ENCODE data around the gene DACT1. TPM values are rescaled to one million over a fixed set of nuclear protein-coding genes. Genes with fewer than 3 reads are reported as not detected.

The DACT1 gene
- total RNA-seq, 6 experiments from 2014 or later: 3.9 to 4.9 (median 4.5) TPM

GRCh38 chr14:58631732-58632131 lies 6.0 kb upstream of the DACT1 start:
- Mint-ChIP-seq H3K4me1 (ENCODE audit: low read depth) (peaks cover 36% of the 10 kb centered on the region), H3K27me3 (ENCODE audit: insufficient read depth) (peaks cover 6% of the 10 kb centered on the region; the same call in 1 of the 2 replicates), H3K36me3 (ENCODE audit: low read depth) (no peaks in the 10 kb centered on the region), H3K27ac (no peak overlapping the region), H3K4me3 (no peak overlapping the region), H3K9me3 (no peaks in the 10 kb centered on the region)
- no peak for DNase-seq
- no peak for TF ChIP-seq CTCF (IDR thresholded peaks at IDR 0.05)

DNA sequence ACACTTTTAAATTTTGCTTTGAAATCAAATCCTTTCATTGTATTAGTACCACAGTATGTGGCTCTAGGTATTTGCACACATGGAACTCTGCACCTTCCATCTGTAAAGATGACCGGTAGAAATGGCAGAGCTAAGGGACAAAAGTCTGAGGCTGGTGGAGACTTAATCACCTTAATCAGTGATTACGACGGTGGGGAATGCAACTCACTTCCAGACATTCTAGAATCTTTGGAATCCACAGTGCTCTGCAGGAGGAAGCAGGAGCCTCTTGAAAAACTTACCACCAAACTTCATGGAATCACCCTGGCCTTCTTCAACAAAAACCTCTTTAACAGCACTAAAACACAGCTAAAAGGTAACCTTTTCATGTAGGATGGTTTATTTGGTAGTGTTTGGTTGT lies 3.9 kb upstream of the DACT1 start:
- H3K9me3 Mint-ChIP-seq: no peaks in the 10 kb centered on the region
- DNase-seq: peak; percentile 17
- peaks cover 6% of the 10 kb centered on the region; the same call in 1 of the 2 replicates for H3K27me3 Mint-ChIP-seq (ENCODE audit: insufficient read depth)

GRCh38 chr14:58634406-58635090 lies 3.2 kb upstream of the DACT1 start:
- H3K9me3 Mint-ChIP-seq: no peaks in the 10 kb centered on the region
- no peaks in the 10 kb centered on the region for H3K36me3 Mint-ChIP-seq (ENCODE audit: low read depth)
- H3K27ac Mint-ChIP-seq: no peak overlapping the region
- H3K4me1 Mint-ChIP-seq (ENCODE audit: low read depth): peaks cover 33% of the 10 kb centered on the region
- no peak for DNase-seq
- H3K27me3 Mint-ChIP-seq (ENCODE audit: insufficient read depth): peaks cover 5% of the 10 kb centered on the region; the same call in 1 of the 2 replicates
- no peak for TF ChIP-seq CTCF (IDR thresholded peaks at IDR 0.05)
- no peak overlapping the region for H3K4me3 Mint-ChIP-seq

More for the DNA sequence above, 3.9 kb upstream of the DACT1 start:
- no peak for TF ChIP-seq CTCF (IDR thresholded peaks at IDR 0.05)
- Mint-ChIP-seq H3K36me3 (ENCODE audit: low read depth) (no peaks in the 10 kb centered on the region), H3K4me3 (no peak overlapping the region), H3K4me1 (ENCODE audit: low read depth) (peaks cover 26% of the 10 kb centered on the region), H3K27ac (no peak overlapping the region)

- H3K4me1 Mint-ChIP-seq (ENCODE audit: low read depth): peaks cover 40% of the 10 kb centered on the region
- no peak overlapping the region for H3K4me3 Mint-ChIP-seq
- H3K36me3 Mint-ChIP-seq (ENCODE audit: low read depth): no peaks in the 10 kb centered on the region
- peaks cover 5% of the 10 kb centered on the region; the same call in 1 of the 2 replicates for H3K27me3 Mint-ChIP-seq (ENCODE audit: insufficient read depth)
- no peak for DNase-seq
- TF ChIP-seq CTCF (IDR thresholded peaks at IDR 0.05): no peak
- no peaks in the 10 kb centered on the region for H3K9me3 Mint-ChIP-seq
- no peak overlapping the region for H3K27ac Mint-ChIP-seq
Measured at GRCh38 chr14:58635091-58635830, 2.5 kb upstream of the DACT1 start.

DNA sequence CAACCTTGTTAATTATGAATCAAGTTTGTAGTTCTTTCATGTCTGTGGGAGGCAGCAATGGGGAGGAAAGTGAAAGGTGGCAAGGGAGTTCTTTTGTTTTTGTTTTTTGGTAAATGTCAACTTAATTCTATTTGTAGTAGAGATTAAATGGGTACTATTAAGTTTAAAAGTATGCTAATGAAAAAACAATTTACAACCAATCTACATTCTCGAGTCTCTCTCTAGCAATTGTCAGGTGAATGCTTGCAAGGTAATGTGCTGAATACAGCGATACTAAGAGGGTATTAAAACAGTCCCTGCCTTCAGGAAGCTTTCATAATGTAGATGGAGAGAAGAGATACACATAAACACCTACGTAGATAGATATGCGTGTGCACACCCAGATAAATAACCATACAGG lies 1.6 kb upstream of the DACT1 start:
- H3K9me3 Mint-ChIP-seq: no peaks in the 10 kb centered on the region
- peaks cover 5% of the 10 kb centered on the region; the same call in 1 of the 2 replicates for H3K27me3 Mint-ChIP-seq (ENCODE audit: insufficient read depth)
- no peak for DNase-seq
- no peak for TF ChIP-seq CTCF (IDR thresholded peaks at IDR 0.05)
- no peaks in the 10 kb centered on the region for H3K36me3 Mint-ChIP-seq (ENCODE audit: low read depth)
- H3K4me3 Mint-ChIP-seq: no peak overlapping the region
- H3K4me1 Mint-ChIP-seq (ENCODE audit: low read depth): peaks cover 49% of the 10 kb centered on the region
- no peak overlapping the region for H3K27ac Mint-ChIP-seq

Data from HFFc6 (cell line).